Natural killer cell treated with Interleukin-12 subunit alpha and Interleukin-12 subunit beta and Interleukin-15 and Interleukin-18, amount 100 ng/mL, for 72 hours (primary cell): ENCODE data around the gene RNF123. TPM values are rescaled to one million over a fixed set of nuclear protein-coding genes. Genes with fewer than 3 reads are reported as not detected.
A peak's percentile ranks its signal among the peaks of the same experiment; 100 is the strongest.

Experiments used
- ATAC-seq, 2 donors: fragments of 150-1000 bp; cut with Tn5 transposase in 1 of 2; sonication (Bioruptor Pico), chemical (Tn5 transposase) in 1 of 2; 2 replicates each; pipeline ENCODE4 v1.10.0; 2021
- DNase-seq: peaks from one replicate; pipeline ENCODE4 v3.0.0; 2022; ENCODE audit warnings: low spot score
- H3K27ac Mint-ChIP-seq, 2 donors: 1 replicate in 1 of 2; 2 replicates in 1 of 2; pipeline ENCODE4 v1.8.0; 2022; ENCODE audit warnings: mixed read lengths in 2 of 2, mild to moderate bottlenecking in 1 of 2, moderate library complexity in 1 of 2
- H3K27me3 Mint-ChIP-seq, 2 donors: 1 replicate in 1 of 2; 2 replicates in 1 of 2; pipeline ENCODE4 v1.8.0; 2022; ENCODE audit warnings: mixed read lengths in 2 of 2
- H3K36me3 Mint-ChIP-seq: one replicate; pipeline ENCODE4 v1.8.0; 2022; ENCODE audit warnings: mixed read lengths
- H3K4me1 Mint-ChIP-seq, 2 donors: 1 replicate in 1 of 2; 2 replicates in 1 of 2; pipeline ENCODE4 v1.8.0; 2022; ENCODE audit warnings: low read depth in 2 of 2, mixed read lengths in 2 of 2, mild to moderate bottlenecking in 1 of 2
- H3K4me3 Mint-ChIP-seq: one replicate; pipeline ENCODE4 v1.8.0; 2022; ENCODE audit warnings: mixed read lengths
- H3K9me3 Mint-ChIP-seq: 2 replicates; pipeline ENCODE4 v1.8.0; 2022; ENCODE audit warnings: mixed read lengths
- total RNA-seq, 2 donors: library from RNA; stranded (reverse); gene quantifications; one replicate each; pipeline ENCODE4 v1.2.3, GENCODE V29; 2022

The RNF123 gene
- 10 to 100 TPM; 45.6 to 67.9 TPM for total RNA-seq

GRCh38 chr3:49689046-49689907 lies at the start of gene RNF123, which contains the start of gene MST1:
TSS of gene RNF123 (plus strand) at chr3:49689557. CDS start at chr3:49691166, 1,609 bp downstream.
TSS of gene MST1 (minus strand) at chr3:49689474. CDS start at chr3:49688691, 783 bp downstream.
- H3K27me3 Mint-ChIP-seq: no peaks in the 10 kb centered on the region
- H3K36me3 Mint-ChIP-seq: no peaks in the 10 kb centered on the region

GRCh38 chr3:49641292-49641691 lies 48.1 kb upstream of the RNF123 start:
- H3K4me1 Mint-ChIP-seq: no peaks in the 10 kb centered on the region
- ATAC-seq (no peak), DNase-seq (no peak)
- no peaks in the 10 kb centered on the region for H3K36me3 Mint-ChIP-seq
- no peak overlapping the region for H3K4me3 Mint-ChIP-seq
- no peak overlapping the region for H3K27ac Mint-ChIP-seq
- no peaks in the 10 kb centered on the region for H3K9me3 Mint-ChIP-seq
- peaks cover 0 to 2% of the 10 kb centered on the region in 2 donors for H3K27me3 Mint-ChIP-seq

More at GRCh38 chr3:49689046-49689907, at the start of gene RNF123, which contains the start of gene MST1:
- peak within 1 kb of the TSS; percentile 96 for H3K4me3 Mint-ChIP-seq
- H3K9me3 Mint-ChIP-seq: no peaks in the 10 kb centered on the region
- ATAC-seq (peak; percentile 86 to 90), DNase-seq (peak; percentile 93)
- peak within 1 kb of the TSS; percentile 92 to 98 for H3K27ac Mint-ChIP-seq
- H3K4me1 Mint-ChIP-seq: peaks cover 24 to 32% of the 10 kb centered on the region in 2 donors

- H3K9me3 Mint-ChIP-seq: no peaks in the 10 kb centered on the region
- H3K27me3 Mint-ChIP-seq: no peaks in the 10 kb centered on the region
- ATAC-seq: peak in 1 of 2 donors; percentile 19
- H3K4me3 Mint-ChIP-seq: no peak overlapping the region
- no peak for DNase-seq
- H3K36me3 Mint-ChIP-seq: no peaks in the 10 kb centered on the region
- H3K4me1 Mint-ChIP-seq: no peaks in the 10 kb centered on the region
- H3K27ac Mint-ChIP-seq: no peak overlapping the region
Observed at GRCh38 chr3:49641921-49642707, 47.2 kb upstream of the RNF123 start.

GRCh38 chr3:49642708-49643145 lies 46.6 kb upstream of the RNF123 start:
- Mint-ChIP-seq H3K27me3 (no peaks in the 10 kb centered on the region), H3K4me1 (no peaks in the 10 kb centered on the region), H3K4me3 (no peak overlapping the region), H3K27ac (no peak overlapping the region), H3K36me3 (no peaks in the 10 kb centered on the region), H3K9me3 (no peaks in the 10 kb centered on the region)
- ATAC-seq (no peak), DNase-seq (no peak)

- Mint-ChIP-seq H3K9me3 (no peaks in the 10 kb centered on the region), H3K4me3 (no peak overlapping the region), H3K27me3 (no peaks in the 10 kb centered on the region), H3K27ac (no peak overlapping the region), H3K4me1 (no peaks in the 10 kb centered on the region), H3K36me3 (no peaks in the 10 kb centered on the region)
- DNase-seq: no peak
- ATAC-seq: no peak
Observed at GRCh38 chr3:49644684-49645083, 44.7 kb upstream of the RNF123 start.

- Mint-ChIP-seq H3K4me3 (no peak overlapping the region), H3K36me3 (no peaks in the 10 kb centered on the region), H3K9me3 (no peaks in the 10 kb centered on the region), H3K27ac (no peak overlapping the region), H3K4me1 (no peaks in the 10 kb centered on the region), H3K27me3 (no peaks in the 10 kb centered on the region)
- peak; percentile 20 for DNase-seq
- ATAC-seq: no peak
Observed at GRCh38 chr3:49646236-49646635, 43.1 kb upstream of the RNF123 start.

- H3K36me3 Mint-ChIP-seq: no peaks in the 10 kb centered on the region
- no peaks in the 10 kb centered on the region for H3K9me3 Mint-ChIP-seq
- H3K4me1 Mint-ChIP-seq: no peaks in the 10 kb centered on the region
- DNase-seq (no peak), ATAC-seq (no peak)
- no peaks in the 10 kb centered on the region for H3K27me3 Mint-ChIP-seq
- H3K4me3 Mint-ChIP-seq: no peak overlapping the region
- no peak overlapping the region for H3K27ac Mint-ChIP-seq
Observed at GRCh38 chr3:49647741-49648140, 41.6 kb upstream of the RNF123 start.

- Mint-ChIP-seq H3K27me3 (no peaks in the 10 kb centered on the region), H3K4me1 (no peaks in the 10 kb centered on the region), H3K27ac (no peak overlapping the region), H3K36me3 (no peaks in the 10 kb centered on the region), H3K4me3 (no peak overlapping the region), H3K9me3 (no peaks in the 10 kb centered on the region)
- ATAC-seq (no peak), DNase-seq (no peak)
Observed at GRCh38 chr3:49648354-49649019, 40.9 kb upstream of the RNF123 start.

- H3K4me1 Mint-ChIP-seq: no peaks in the 10 kb centered on the region
- DNase-seq (no peak), ATAC-seq (no peak)
- H3K27ac Mint-ChIP-seq: no peak overlapping the region
- H3K27me3 Mint-ChIP-seq: no peaks in the 10 kb centered on the region
- no peaks in the 10 kb centered on the region for H3K9me3 Mint-ChIP-seq
- no peak overlapping the region for H3K4me3 Mint-ChIP-seq
- no peaks in the 10 kb centered on the region for H3K36me3 Mint-ChIP-seq
Observed at GRCh38 chr3:49649576-49649975, 39.8 kb upstream of the RNF123 start.

GRCh38 chr3:49650177-49650576 lies 39.2 kb upstream of the RNF123 start:
- H3K4me1 Mint-ChIP-seq: no peaks in the 10 kb centered on the region
- no peaks in the 10 kb centered on the region for H3K9me3 Mint-ChIP-seq

GRCh38 chr3:49650637-49651036 lies 38.7 kb upstream of the RNF123 start:
- no peak for DNase-seq
- ATAC-seq: no peak
- H3K27me3 Mint-ChIP-seq: no peaks in the 10 kb centered on the region
- H3K4me1 Mint-ChIP-seq: no peaks in the 10 kb centered on the region
- H3K4me3 Mint-ChIP-seq: no peak overlapping the region
- no peaks in the 10 kb centered on the region for H3K36me3 Mint-ChIP-seq
- H3K9me3 Mint-ChIP-seq: no peaks in the 10 kb centered on the region
- no peak overlapping the region for H3K27ac Mint-ChIP-seq

More at GRCh38 chr3:49650177-49650576, 39.2 kb upstream of the RNF123 start:
- Mint-ChIP-seq H3K27me3 (no peaks in the 10 kb centered on the region), H3K36me3 (no peaks in the 10 kb centered on the region), H3K27ac (no peak overlapping the region), H3K4me3 (no peak overlapping the region)
- no peak for ATAC-seq
- DNase-seq: no peak

GRCh38 chr3:49652218-49652902 lies 37.0 kb upstream of the RNF123 start:
- Mint-ChIP-seq H3K27ac (no peak overlapping the region), H3K4me1 (no peaks in the 10 kb centered on the region), H3K36me3 (no peaks in the 10 kb centered on the region), H3K27me3 (peaks cover 0 to 3% of the 10 kb centered on the region in 2 donors), H3K4me3 (no peak overlapping the region), H3K9me3 (no peaks in the 10 kb centered on the region)
- ATAC-seq: no peak
- DNase-seq: no peak

- H3K9me3 Mint-ChIP-seq: no peaks in the 10 kb centered on the region
- no peak for DNase-seq
- no peak for ATAC-seq
- H3K27me3 Mint-ChIP-seq: peaks cover 0 to 3% of the 10 kb centered on the region in 2 donors
- no peak overlapping the region for H3K27ac Mint-ChIP-seq
- no peaks in the 10 kb centered on the region for H3K4me1 Mint-ChIP-seq
- H3K4me3 Mint-ChIP-seq: no peak overlapping the region
- no peaks in the 10 kb centered on the region for H3K36me3 Mint-ChIP-seq
Observed at GRCh38 chr3:49652903-49653415, 36.4 kb upstream of the RNF123 start.
